Spleen (tissue), 11 donors: Measurements from ENCODE around the gene CD53. TPM values are rescaled to one million over a fixed set of nuclear protein-coding genes. Genes with fewer than 3 reads are reported as not detected.

Source experiments
- DNase-seq: peaks from one replicate; pipeline ENCODE4 v3.0.0-alpha.2; 2020
- H3K27ac ChIP-seq, 8 donors: fragments of 200-600 bp; sonication (generic) in 7 of 8; 1 replicate in 4 of 8; 2 replicates in 4 of 8; pipeline versions ENCODE4 v1.5.0 to v1.8.0; 2016 to 2021; ENCODE audit warnings: inconsistent platforms in 4 of 8, mild to moderate bottlenecking in 4 of 8, moderate library complexity in 1 of 8
- H3K27me3 ChIP-seq, 7 donors: fragments of 200-600 bp; sonication (generic) in 6 of 7; replicated peaks in 1 of 7; 1 replicate in 4 of 7; 2 replicates in 3 of 7; pipeline versions ENCODE4 v1.5.0 to v1.8.0; 2016 to 2021; ENCODE audit warnings: inconsistent platforms in 3 of 7, mild to moderate bottlenecking in 1 of 7
- H3K36me3 ChIP-seq, 6 donors: fragments of 200-600 bp; sonication (generic) in 5 of 6; 1 replicate in 4 of 6; 2 replicates in 2 of 6; pipeline versions ENCODE4 v1.5.0 to v1.8.0; 2016 to 2021; ENCODE audit warnings: inconsistent platforms in 2 of 6
- H3K4me1 ChIP-seq, 6 donors: fragments of 200-600 bp; sonication (generic) in 5 of 6; 1 replicate in 3 of 6; 2 replicates in 3 of 6; pipeline versions ENCODE4 v1.5.0 to v1.8.0; 2016 to 2021; ENCODE audit warnings: inconsistent platforms in 3 of 6
- H3K4me3 ChIP-seq, 8 donors: fragments of 200-600 bp; sonication (generic) in 7 of 8; 1 replicate in 4 of 8; 2 replicates in 4 of 8; pipeline versions ENCODE4 v1.5.0 to v1.8.0; 2016 to 2021; ENCODE audit warnings: inconsistent platforms in 4 of 8, mild to moderate bottlenecking in 4 of 8, moderate library complexity in 2 of 8
- H3K9me3 ChIP-seq, 8 donors: fragments of 200-600 bp; sonication (generic) in 7 of 8; 1 replicate in 4 of 8; 2 replicates in 4 of 8; pipeline versions ENCODE4 v1.5.0 to v1.8.0; 2016 to 2021; ENCODE audit warnings: inconsistent platforms in 4 of 8
- CTCF ChIP-seq, 11 experiments: fragments of 200-600 bp in 7 of 11; fragments of 450-650 bp in 4 of 11; sonication (generic) in 4 of 11; IDR thresholded peaks in 8 of 11; conservative IDR thresholded peaks in 3 of 11; 1 replicate in 7 of 11; 2 replicates in 4 of 11; pipeline versions ENCODE4 v1.4.0 to v1.8.0; 2016 to 2021; ENCODE audit warnings: antibody characterized with exemption in 11 of 11, inconsistent platforms in 4 of 11, mild to moderate bottlenecking in 1 of 11
- POLR2A ChIP-seq, 3 donors: fragments of 450-650 bp; IDR thresholded peaks; one replicate each; pipeline ENCODE4 v1.5.1; 2017; ENCODE audit warnings: antibody characterized with exemption in 3 of 3, mild to moderate bottlenecking in 1 of 3
- POLR2AphosphoS5 ChIP-seq, 3 donors: sonication (generic); formaldehyde crosslinking; IDR thresholded peaks; one replicate each; pipeline ENCODE4 v1.5.1; 2017; ENCODE audit warnings: antibody characterized with exemption in 3 of 3
- WGBS, 5 donors: extraction: QIAGEN DNeasy Blood & Tissue Kit in 3 of 5; methylation state at CpG; one replicate each; pipeline versions ENCODE4 v1.1.5 to v1.1.7; 2013 to 2018; 5-methylcytosine and 5-hydroxymethylcytosine counted together
- intact Hi-C: fragments of 100-400 bp; cut with DNase I; formaldehyde crosslinking; loops from one replicate; pipeline ENCODE4 v1.15.0; 2023; ENCODE audit warnings: low total_unique reads
- polyA plus RNA-seq, 3 donors: library from polyadenylated mRNA; stranded (reverse); fragments of 200-250 nt; gene quantifications; one replicate each; pipeline ENCODE4 v1.2.1, GENCODE V29; 2013
- total RNA-seq, 7 donors: library from RNA; depleted of rRNA in 3 of 7; stranded (reverse); fragments of >200 nt in 3 of 7; fragmentation: NEBNext Ultra II Directional in 4 of 7; extraction: Animal tissue kit (Norgen Biotek cat#: 25700) in 4 of 7; gene quantifications; one replicate each; pipeline versions ENCODE4 v1.1.0 to v1.2.1, GENCODE V29; 2016 to 2021
- donor health status: healthy with polysubstance abuse.
- donor health status: DM: no; HTN: no; CAD: no; lungs with moderate emphysema.
- donor health status: DM: no; HTN: no; CAD: no.
- donor health status: Bipolar disorder and iron deficiency.
- donor health status: healthy.
- donor health status: DM: no; HTN: no; CAD: no.
- donor health status: DM: yes; HTN: yes; CAD: no.

Gene CD53
- total and polyA plus RNA-seq, 10 donors, result 352 to 651 (median 462) TPM

- Histone ChIP-seq H3K9me3 (peaks cover 0 to 39% (median 23%) of the 10 kb centered on the region in 8 donors), H3K27ac (no peak overlapping the region), H3K27me3 (no peaks in the 10 kb centered on the region), H3K4me1 (no peaks in the 10 kb centered on the region), H3K4me3 (no peak overlapping the region), H3K36me3 (no peaks in the 10 kb centered on the region)
- intact Hi-C loops, result no loop called here
- 23 to 47% (median 35%) methylated on average over 1 of the region's 1 CpG for WGBS, 5 donors
- no peak for TF ChIP-seq POLR2A (IDR thresholded peaks at IDR 0.05)
- TF ChIP-seq POLR2AphosphoS5 (IDR thresholded peaks at IDR 0.05), result no peak
- no peak for TF ChIP-seq CTCF (IDR thresholded peaks at IDR 0.05 in 8 of 11, conservative IDR thresholded peaks at IDR 0.05 in 3 of 11)
- DNase-seq, result no peak
Measured at GRCh38 chr1:110864287-110864686, 8.7 kb upstream of the CD53 start.

- Histone ChIP-seq H3K36me3 (peaks cover 0 to 3% (median 0%) of the 10 kb centered on the region in 6 donors), H3K27me3 (no peaks in the 10 kb centered on the region), H3K4me1 (peaks cover 0 to 26% (median 18%) of the 10 kb centered on the region in 6 donors), H3K27ac (peak overlapping the region; percentile 35 to 97 (median 84)), H3K9me3 (peaks cover 0 to 20% (median 13%) of the 10 kb centered on the region in 8 donors), H3K4me3 (peak overlapping the region; percentile 9 to 92 (median 50))
- intact Hi-C loops, result no loop called here
- TF ChIP-seq POLR2A (IDR thresholded peaks at IDR 0.05) (no peak), POLR2AphosphoS5 (IDR thresholded peaks at IDR 0.05) (no peak), CTCF (IDR thresholded peaks at IDR 0.05 in 8 of 11, conservative IDR thresholded peaks at IDR 0.05 in 3 of 11) (no peak)
- 41 to 50% (median 47%) methylated on average over 3 of the region's 3 CpGs for WGBS, 5 donors
- DNase-seq, result no peak
Measured at GRCh38 chr1:110870721-110871388, 2.1 kb upstream of the CD53 start.

- TF ChIP-seq POLR2AphosphoS5 (IDR thresholded peaks at IDR 0.05), result no peak
- no peak for TF ChIP-seq CTCF (IDR thresholded peaks at IDR 0.05 in 8 of 11, conservative IDR thresholded peaks at IDR 0.05 in 3 of 11)
- TF ChIP-seq POLR2A (IDR thresholded peaks at IDR 0.05), result no peak
- peak overlapping the region; percentile 83 to 97 (median 94) for H3K27ac ChIP-seq
Measured at GRCh38 chr1:110872366-110872744, 593 bp upstream of the CD53 start.

GRCh38 chr1:110873856-110874255 lies 908 bp downstream of the CD53 start:
- H3K9me3 ChIP-seq, result peaks cover 0 to 5% (median 0%) of the 10 kb centered on the region in 8 donors
- no peaks in the 10 kb centered on the region for H3K27me3 ChIP-seq
- peak overlapping the region; percentile 83 to 97 (median 94) for H3K27ac ChIP-seq
- peaks cover 7 to 56% (median 47%) of the 10 kb centered on the region in 6 donors for H3K4me1 ChIP-seq
- no peak for DNase-seq
- intact Hi-C loops, result no loop called here
- TF ChIP-seq POLR2A (IDR thresholded peaks at IDR 0.05), result no peak
- no peak for TF ChIP-seq POLR2AphosphoS5 (IDR thresholded peaks at IDR 0.05)
- no peak for TF ChIP-seq CTCF (IDR thresholded peaks at IDR 0.05 in 8 of 11, conservative IDR thresholded peaks at IDR 0.05 in 3 of 11)
- peak overlapping the region; percentile 63 to 92 (median 74) for H3K4me3 ChIP-seq
- WGBS, 5 donors, result 17 to 60% (median 25%) methylated on average over 4 of the region's 4 CpGs
- peaks cover 0 to 30% (median 2%) of the 10 kb centered on the region in 6 donors for H3K36me3 ChIP-seq

More at GRCh38 chr1:110872366-110872744, 593 bp upstream of the CD53 start:
- intact Hi-C loops, result no loop called here
- 19 to 40% (median 31%) methylated on average over 2 of the region's 2 CpGs for WGBS, 5 donors
- Histone ChIP-seq H3K27me3 (no peaks in the 10 kb centered on the region), H3K9me3 (peaks cover 0 to 15% (median 11%) of the 10 kb centered on the region in 8 donors), H3K36me3 (peaks cover 0 to 16% (median 0%) of the 10 kb centered on the region in 6 donors), H3K4me3 (peak overlapping the region in 7 of 8 donors; percentile 14 to 92 (median 73)), H3K4me1 (peaks cover 0 to 41% (median 32%) of the 10 kb centered on the region in 6 donors)
- DNase-seq, result no peak
